GM18909 (cell line): ENCODE results near the gene ALPK1.

Source experiments
- ATAC-seq: cut with Tn5 transposase; IDR thresholded peaks from one replicate; pipeline ENCODE4 v1.9.1; 2021; ENCODE audit warnings: mild to moderate bottlenecking; ENCODE audit not compliant: unreplicated experiment, poor library complexity

The ALPK1 gene

GRCh38 chr4:112321776-112322684 lies 24.9 kb downstream of the ALPK1 start:
- ATAC-seq, result no peak

- ATAC-seq, result no peak
Measured at GRCh38 chr4:112322866-112323265, 25.7 kb downstream of the ALPK1 start.

GRCh38 chr4:112325530-112325929 lies 28.4 kb downstream of the ALPK1 start:
- ATAC-seq, result no peak

- ATAC-seq, result peak; percentile 83
Measured at GRCh38 chr4:112327965-112328733, 31.0 kb downstream of the ALPK1 start.

- no peak for ATAC-seq
Measured at GRCh38 chr4:112328734-112329130, 31.6 kb downstream of the ALPK1 start.

- no peak for ATAC-seq
Measured at GRCh38 chr4:112329672-112330375, 32.7 kb downstream of the ALPK1 start.

GRCh38 chr4:112330921-112331320 lies 33.8 kb downstream of the ALPK1 start:
- no peak for ATAC-seq

GRCh38 chr4:112332398-112332797 lies 35.2 kb downstream of the ALPK1 start:
- ATAC-seq, result no peak

- ATAC-seq, result no peak
Measured at GRCh38 chr4:112340023-112340422, 42.9 kb downstream of the ALPK1 start.

- ATAC-seq, result no peak
Measured at GRCh38 chr4:112341033-112341432, 43.9 kb downstream of the ALPK1 start.

GRCh38 chr4:112343330-112344080 lies 46.3 kb downstream of the ALPK1 start:
- no peak for ATAC-seq

GRCh38 chr4:112348488-112349158 lies 51.5 kb downstream of the ALPK1 start:
- ATAC-seq, result no peak

- no peak for ATAC-seq
Measured at GRCh38 chr4:112352736-112353135, 55.6 kb downstream of the ALPK1 start.

- ATAC-seq, result no peak
Measured at GRCh38 chr4:112355662-112356061, 58.5 kb downstream of the ALPK1 start.

GRCh38 chr4:112357453-112357852 lies 60.3 kb downstream of the ALPK1 start:
- ATAC-seq, result no peak

- ATAC-seq, result no peak
Measured at GRCh38 chr4:112357897-112358296, 60.7 kb downstream of the ALPK1 start.

- ATAC-seq, result no peak
Measured at GRCh38 chr4:112358415-112358814, 61.2 kb downstream of the ALPK1 start.

- ATAC-seq, result no peak
Measured at GRCh38 chr4:112358952-112359749, 62.0 kb downstream of the ALPK1 start.
